Measurements from ENCODE around the gene WDR35.

- no peak for TF ChIP-seq CTCF (conservative IDR thresholded peaks at IDR 0.05; ENCODE audit: low read depth, low read length)
- no peak for TF ChIP-seq EZH2 (IDR thresholded peaks at IDR 0.05; ENCODE audit: low read length, unreplicated experiment)
Observed at GRCh38 chr2:19947184-19947940, 42.5 kb downstream of the WDR35 start.
